Stimulated activated CD8-positive, alpha-beta memory T cell treated with anti-CD3 and anti-CD28 coated beads, Interleukin-4, amount 100 ng/mL, for 4 hours (primary cell): ENCODE measurements around the gene TGDS.
"Not testable (repeated sequence)": the region's sequence is repeated elsewhere in the genome, so short reads cannot be mapped to it uniquely, and the experiment has no call there.

ENCODE experiments used
- DNase-seq, 2 donors: peaks; one replicate each; pipeline ENCODE4 v3.0.0-alpha.2; 2020; ENCODE audit warnings: low read depth in 2 of 2, low spot score in 1 of 2

TGDS gene

DNA sequence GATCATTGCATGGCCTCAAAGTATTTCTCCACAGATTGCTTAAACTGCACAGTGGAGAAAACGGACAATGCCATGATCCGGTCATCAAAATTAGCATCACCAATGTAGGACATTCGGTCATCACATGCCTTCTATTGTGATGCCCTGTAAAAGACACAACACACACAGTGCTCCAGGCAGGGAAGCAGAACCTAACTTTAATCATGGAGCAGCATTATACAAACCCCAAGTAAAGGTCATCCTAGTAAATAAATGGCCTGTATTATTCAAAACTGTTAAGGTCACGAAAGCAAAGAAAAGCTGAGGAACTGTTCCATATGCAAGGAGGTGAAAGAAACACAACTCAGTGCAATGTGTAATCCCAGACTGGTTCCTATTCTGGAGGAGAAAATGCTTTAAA is 42.2 kb downstream of the TGDS start:
- DNase-seq = no peak

DNA sequence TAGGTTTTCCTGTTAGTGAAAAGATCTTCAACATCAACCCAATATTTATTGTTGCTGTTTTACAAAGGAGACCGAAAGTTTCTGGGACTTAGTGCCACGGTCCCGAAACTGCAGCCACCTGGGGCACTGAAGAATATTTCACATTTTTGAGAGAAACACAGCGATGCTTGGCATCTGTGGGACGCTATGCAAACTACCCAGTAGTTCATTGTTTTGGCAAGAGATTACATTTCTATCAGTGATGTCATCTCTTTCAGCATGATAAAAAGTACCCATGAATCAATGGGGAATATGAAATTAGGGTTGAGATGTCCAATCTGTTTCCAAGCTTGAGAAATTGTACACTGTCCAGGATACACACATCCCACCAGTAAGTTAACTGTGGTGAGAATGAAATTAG is 43.9 kb downstream of the TGDS start:
- no peak for DNase-seq

DNA sequence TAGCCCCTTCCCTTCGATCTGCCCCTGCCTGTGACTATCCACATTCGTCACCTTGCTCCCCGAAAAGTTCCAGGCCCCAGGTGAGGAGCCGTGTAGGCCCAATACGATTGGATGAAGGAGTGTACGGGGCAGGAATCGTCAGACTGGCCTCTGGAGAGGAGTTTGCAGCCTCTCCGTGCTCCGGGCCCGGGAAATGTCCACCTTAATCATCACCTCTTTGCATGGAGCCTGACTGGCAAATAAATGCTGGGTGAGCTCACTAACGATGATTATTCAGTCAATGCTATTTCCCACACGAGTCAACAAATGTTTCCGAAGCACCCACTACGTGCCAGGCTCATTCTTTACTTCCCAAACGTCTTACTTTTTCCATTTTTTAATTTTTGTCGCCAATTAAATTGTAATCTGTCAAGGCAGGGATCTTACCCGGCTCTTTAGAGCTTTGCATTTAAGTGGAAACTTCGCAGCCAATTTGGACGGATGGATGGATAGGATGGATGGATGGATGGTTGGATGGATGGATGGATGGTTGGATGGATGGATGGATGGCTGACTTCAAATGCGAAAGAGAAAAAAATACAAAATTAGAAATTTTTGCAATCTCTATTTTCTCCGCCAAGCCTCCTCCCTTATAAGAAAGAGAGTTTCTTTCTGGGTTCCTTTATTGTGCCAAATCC is 45.8 kb downstream of the TGDS start:
- DNase-seq = no peak

DNA sequence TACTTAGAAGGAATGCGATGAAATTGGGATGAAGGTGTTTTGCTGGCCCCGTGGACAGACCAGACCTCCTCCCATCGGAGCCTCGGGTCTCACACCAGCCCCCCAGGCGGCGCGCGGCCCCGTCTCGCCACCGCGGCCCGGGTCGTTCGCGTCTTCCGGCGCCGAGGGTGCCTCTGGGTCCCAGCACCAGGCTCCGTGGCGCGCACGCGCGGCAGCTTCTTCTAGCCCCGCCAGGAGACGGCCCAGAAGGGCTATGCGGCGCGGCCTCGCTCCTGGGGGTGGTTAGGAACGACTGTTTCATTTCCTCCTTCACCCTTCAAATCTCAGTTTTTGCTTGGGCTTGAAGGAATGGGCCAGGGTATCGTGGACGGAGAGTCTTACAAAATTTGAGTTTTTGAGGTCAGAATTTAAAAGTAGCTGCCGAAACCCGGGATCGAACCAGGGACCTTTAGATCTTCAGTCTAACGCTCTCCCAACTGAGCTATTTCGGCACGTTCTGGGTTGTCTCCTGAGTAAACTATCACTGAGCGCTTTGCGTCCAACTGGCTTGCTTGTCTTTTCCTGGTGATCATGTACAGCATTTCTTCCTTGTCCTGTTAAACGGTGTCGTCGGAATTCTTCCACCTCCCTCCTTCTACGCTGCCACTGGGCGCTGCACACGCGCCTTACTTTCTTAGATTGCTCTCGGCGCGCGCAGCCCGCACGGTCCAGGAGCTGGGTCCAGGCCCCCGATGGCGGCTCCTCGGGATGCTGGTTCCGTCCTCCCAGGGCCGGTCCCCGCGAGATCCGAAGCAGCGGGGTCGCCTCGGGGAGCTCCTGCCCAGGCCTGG is 46.5 kb downstream of the TGDS start:
- DNase-seq = peak; percentile 86 to 91

DNA sequence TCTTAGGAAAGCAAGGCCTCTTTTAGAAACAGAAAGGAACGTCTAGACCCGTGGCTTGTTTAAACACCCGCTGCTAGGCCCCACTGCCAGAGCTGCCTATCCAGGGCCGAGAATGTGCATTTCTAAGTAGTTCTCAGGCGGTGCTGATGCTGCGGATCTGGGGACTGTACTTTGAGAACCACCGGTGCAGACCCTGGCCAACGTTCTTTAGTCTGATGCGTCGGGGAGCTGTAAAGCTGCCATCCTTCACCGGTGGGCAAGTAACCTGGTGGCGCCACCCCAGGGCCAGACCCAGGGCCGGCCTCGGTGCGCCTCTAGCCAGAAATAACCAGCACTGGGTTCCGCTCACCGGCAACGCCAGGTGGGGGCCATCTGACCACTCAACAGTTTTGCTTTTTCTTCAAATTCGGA is 47.1 kb downstream of the TGDS start:
- DNase-seq = peak in 1 of 2 donors; percentile 8

DNA sequence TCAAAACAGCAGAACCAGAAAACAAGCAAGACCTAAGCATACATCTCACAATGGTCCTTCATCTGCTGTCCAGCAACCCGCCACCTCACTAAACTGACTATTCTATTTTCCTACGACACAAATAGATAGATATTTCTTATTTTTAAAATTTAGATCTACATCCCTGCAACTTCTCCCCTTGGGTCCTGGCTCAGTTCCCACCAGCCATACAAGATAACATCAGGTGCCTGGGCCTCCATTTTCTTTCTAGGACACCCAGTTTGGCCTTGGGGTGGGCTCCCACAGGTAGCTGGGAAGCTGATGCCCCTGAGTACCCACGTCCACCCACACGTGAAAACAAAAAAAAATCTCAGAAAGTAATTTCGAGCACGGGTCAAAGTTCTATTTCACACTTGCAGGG is 47.6 kb downstream of the TGDS start:
- DNase-seq = no peak

DNA sequence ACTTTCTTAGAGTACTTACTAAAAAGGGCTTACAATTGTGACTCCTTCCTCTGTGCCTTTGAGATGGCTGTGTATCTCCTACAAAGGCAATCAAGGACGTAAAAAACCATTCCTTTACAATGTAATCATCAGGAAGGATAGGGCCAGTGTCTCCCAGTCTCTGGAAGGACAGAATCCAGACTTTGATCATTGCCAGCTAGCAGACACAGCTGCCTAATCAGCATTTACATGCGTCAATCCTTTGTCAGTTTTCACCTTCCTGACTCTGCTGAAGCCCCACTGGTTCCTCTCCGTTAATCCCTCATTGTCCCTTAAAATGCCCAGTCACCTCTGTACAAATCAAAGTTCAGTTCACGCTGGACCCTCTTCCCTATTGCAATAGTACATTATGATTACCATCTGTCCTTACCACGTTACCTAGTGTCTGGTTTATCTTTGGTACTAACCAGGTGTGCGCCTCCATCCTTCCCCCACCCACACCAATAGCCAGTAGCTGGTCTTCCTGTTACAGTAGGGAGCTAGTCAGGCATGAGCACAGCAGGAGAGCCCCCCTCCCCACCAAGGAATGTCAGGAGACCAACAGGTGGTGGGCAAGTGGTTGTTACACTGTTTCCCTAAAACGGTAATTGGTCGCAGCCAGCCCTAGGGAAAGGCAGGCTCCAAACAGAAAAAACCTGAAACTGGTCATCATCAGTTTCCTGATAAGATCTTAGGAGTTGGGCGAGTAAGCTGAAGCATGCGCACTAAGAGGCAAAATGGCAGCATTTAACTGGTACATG is 49.7 kb downstream of the TGDS start:
- DNase-seq = no peak

DNA sequence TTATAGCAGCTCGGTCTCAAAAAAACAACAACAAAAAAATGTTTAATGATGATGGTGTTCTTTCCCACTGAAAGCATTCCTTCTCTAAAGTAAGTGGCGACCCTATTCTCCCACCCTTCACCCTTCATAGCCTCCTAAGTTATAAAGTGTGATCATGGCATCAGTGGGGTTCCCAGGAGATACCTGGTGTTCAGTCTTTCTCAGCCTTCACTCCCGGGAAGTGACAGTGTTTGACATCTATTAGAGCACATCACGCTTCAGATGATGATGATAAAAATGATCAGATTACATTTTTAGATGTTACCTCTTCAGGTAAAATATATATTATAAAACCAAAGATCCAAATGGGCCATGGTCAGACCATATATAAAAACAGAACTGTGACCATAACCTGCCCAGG is 51.0 kb downstream of the TGDS start:
- no peak for DNase-seq

DNA sequence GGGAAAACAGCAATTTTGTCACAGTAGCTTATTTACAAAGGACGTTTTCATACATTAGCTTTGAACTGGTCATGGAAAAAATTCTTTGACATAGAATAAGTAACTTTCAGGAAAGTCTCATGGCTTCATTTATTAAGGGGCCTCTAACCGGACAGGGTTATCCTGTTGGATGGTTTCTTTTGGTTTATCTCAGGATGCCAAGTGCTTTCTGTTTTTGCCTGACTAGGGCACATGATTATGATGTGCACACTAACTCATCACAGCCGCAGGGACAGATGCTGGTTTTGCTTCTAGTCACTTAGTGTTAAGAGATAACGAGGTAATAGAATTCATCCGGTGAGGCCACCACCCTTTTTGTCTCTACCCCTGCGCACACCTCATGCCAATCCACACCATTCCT is 53.0 kb downstream of the TGDS start:
- no peak for DNase-seq

DNA sequence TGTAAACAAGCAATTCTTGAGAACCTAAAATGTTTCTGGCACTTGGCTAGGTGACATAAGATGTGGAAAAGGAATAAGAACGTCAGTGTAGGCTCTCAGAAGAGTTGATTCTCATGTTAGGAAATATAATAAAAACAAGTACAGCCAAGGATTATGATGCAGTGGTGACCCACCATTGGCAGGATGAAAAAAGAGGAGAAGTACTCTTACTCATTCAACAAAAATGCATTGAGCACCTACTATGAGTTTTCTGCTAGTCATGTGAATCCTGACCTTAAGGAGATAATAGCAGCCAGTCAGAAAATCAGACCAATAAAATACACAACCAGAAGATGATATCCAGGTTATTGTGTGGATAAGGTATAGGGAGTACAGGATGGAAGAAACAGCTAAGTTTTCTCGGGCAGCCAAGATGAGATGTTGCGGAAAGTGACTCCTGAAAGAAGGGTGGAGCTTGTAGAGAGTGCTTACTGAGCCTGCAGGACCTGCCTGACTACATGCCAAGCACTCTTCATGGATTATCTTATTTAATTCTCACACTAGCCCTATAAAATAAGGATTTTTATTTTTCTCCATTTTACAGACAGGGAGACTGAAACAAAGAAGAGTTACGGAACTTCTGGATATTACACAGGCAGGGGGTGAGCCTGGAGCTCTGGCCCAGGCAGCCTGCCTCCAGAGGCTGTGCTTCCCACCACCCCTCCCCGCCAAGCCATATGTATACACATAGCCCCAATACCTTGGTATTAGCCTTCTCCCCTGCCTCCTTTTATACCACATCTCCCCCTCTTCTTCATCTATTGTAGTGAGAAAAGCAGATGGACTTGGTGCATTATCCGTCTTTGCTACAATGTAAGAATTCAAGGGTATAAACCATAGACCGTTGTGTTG is 58.0 kb downstream of the TGDS start:
- no peak for DNase-seq

DNA sequence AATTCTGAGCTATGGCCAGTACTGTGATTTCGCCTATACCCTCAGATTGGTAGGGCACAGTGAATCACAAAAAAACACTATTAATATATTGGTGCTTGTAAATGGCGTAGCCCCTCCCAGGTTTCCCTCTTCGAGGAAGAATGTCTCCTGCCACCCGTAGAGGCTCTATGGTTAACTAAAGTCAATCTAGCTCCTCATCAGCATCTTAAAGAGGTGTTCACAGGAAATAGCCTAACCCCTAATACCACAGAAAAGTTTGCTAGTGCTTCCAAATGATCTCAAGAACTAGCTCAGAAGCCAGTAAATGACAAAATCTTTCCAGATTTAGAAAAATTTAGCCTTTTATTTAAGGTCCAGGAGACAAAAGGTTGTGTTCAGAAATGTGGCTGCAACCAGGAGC is 60.2 kb downstream of the TGDS start:
- no peak for DNase-seq

DNA sequence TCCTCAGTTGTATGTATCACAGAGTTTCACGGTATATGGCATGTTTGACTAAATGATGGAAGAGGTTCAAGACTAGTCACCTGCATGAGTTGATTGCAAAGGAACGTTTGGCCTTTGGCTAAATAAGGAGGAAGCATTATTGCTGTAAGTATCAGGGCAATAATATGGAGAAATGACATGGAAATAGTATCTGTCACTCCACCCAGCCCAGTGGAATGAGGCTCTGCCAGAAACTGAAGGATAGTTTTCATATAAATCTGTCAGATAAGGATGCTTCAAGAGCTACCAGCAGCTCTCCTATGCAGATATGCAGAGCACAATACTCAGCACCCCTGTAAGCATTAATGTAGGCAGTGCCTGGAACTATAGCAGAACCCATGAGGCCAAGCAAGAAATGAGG is 60.7 kb downstream of the TGDS start:
- no peak for DNase-seq

DNA sequence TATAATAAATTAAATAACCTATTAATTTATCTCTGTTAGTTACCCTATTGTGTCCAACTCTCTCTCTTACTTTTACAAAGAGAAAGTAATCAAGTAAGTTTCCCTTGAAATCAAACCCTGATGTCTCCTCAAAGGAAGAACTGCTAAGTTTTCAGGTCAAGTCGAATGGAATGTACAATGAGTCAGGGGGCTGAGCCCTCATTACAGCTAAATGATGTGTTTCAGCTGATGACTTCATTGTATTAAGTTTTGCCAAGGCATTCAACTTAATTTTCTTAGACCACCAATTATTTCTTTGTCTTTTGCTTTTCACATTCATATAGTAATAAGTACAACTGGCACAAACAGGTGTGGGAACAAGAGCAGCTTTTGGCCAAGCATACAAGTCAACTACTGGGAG is 61.8 kb downstream of the TGDS start:
- DNase-seq = no peak

DNA sequence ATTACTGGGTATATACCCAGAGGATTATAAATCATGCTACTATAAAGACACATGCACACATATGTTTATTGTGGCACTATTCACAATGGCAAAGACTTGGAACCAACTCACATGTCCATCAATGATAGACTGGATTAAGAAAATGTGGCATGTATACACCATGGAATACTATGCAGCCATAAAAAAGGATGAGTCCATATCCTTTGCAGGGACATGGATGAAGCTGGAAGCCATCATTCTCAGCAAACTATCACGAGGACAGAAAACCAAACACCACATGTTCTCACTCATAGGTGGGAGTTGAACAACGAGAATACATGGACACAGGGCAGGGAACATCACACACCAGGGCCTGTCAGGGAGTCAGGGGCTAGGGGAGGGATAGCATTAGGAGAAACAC is 63.7 kb downstream of the TGDS start:
- not testable (repeated sequence) for DNase-seq

DNA sequence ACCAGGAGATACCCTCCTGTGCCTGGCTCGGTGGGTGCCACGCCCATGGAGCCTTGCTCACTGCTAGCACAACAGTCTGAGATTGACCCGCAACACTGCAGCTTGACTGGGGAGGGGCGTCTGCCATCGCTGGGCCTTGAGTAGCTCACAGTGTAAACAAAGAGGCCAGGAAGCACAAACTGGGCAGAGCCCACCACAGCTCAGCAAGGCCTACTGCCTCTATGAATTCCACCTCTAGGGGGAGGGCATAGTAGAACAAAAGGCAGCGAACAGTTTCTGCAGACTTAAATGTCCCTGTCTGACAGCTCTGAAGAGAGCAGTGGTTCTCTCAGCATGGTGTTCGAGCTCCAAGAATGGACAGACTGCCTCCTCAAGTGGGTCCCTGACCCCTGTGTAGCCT is 69.0 kb downstream of the TGDS start:
- not testable (repeated sequence) for DNase-seq

DNA sequence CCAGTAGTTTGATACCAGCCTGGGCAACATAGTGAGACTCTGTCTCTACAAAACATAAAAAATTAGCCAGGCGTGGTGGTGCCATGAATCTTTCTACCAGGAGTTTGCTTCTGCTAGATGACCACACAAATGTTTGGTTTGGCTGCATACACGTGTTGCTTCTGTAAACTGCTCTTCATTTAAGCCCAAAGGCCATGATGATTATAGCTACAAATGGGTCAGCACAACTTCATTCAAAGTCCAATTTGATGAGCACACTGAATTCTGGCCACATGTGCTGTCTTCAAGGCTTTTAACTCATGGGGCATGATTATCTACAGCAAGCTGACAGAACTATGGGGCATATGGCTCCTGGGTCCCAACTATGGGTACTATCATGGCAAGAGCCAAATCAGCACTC is 70.2 kb downstream of the TGDS start:
- no peak for DNase-seq

DNA sequence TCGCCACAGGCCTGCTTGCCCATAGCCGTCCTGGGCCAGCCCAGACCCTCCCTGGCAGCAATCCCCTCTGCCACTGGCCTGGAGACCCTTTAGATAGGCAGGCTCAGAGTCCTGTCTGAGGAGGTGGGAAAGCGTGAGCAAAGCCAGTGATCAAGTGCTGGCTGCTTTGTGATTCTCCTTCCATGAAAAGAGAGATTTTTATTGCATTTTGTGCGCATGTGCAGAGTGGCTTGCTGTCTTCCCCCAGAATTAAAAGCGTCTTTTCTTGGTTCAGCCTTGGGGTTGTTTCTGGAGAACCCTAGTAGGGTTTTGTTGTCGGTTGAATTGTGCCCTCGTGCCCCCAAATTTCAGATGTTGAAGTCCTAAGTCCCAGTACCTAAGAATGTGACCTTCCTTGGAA is 71.5 kb downstream of the TGDS start:
- DNase-seq = no peak
